GM13976 (cell line): ENCODE results near the gene CSF1R.

Source experiments
- DNase-seq: peaks from one replicate; pipeline ENCODE4 v3.0.0; 2012; ENCODE audit warnings: low spot score
- in situ Hi-C: fragments of 300-500 bp; cut with MboI; formaldehyde crosslinking; loops from one replicate; pipeline ENCODE4 v1.12.0; 2022; ENCODE audit warnings: low sequenced_read_pairs, mixed read lengths, inconsistent platforms; ENCODE audit not compliant: unreplicated experiment
- TF ChIP-seq, protein P1 (sequence below): IDR thresholded peaks from 2 replicates; pipeline ENCODE4 v1.5.1; 2012; ENCODE audit warnings: borderline replicate concordance, mild to moderate bottlenecking; ENCODE audit not compliant: insufficient read depth; ENCODE audit errors: extremely low read depth, missing control alignments, control extremely low read depth

The CSF1R gene

DNA sequence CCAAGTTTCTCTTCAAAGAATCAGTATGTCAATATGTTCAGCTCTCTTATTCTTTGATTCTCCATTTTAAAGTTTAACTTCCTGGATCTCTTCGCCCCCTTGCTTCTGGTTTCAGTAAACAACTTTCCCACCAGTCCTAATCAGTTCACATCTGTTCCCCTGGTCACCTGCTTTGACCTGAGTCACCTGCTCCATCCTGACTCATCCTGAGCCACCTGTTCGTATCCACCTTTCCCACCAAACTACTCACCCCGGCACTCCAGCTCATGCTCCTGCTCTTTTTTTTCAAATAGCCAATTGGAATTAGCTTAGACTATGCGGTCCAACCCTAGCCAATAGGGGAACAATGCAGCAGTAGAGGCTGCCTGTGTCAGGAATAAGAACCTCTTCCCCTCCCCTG is 23.6 kb upstream of the CSF1R start:
- in situ Hi-C loops = no loop called here
- TF ChIP-seq, protein P1, sequence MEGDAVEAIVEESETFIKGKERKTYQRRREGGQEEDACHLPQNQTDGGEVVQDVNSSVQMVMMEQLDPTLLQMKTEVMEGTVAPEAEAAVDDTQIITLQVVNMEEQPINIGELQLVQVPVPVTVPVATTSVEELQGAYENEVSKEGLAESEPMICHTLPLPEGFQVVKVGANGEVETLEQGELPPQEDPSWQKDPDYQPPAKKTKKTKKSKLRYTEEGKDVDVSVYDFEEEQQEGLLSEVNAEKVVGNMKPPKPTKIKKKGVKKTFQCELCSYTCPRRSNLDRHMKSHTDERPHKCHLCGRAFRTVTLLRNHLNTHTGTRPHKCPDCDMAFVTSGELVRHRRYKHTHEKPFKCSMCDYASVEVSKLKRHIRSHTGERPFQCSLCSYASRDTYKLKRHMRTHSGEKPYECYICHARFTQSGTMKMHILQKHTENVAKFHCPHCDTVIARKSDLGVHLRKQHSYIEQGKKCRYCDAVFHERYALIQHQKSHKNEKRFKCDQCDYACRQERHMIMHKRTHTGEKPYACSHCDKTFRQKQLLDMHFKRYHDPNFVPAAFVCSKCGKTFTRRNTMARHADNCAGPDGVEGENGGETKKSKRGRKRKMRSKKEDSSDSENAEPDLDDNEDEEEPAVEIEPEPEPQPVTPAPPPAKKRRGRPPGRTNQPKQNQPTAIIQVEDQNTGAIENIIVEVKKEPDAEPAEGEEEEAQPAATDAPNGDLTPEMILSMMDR = no peak
- no peak for DNase-seq

DNA sequence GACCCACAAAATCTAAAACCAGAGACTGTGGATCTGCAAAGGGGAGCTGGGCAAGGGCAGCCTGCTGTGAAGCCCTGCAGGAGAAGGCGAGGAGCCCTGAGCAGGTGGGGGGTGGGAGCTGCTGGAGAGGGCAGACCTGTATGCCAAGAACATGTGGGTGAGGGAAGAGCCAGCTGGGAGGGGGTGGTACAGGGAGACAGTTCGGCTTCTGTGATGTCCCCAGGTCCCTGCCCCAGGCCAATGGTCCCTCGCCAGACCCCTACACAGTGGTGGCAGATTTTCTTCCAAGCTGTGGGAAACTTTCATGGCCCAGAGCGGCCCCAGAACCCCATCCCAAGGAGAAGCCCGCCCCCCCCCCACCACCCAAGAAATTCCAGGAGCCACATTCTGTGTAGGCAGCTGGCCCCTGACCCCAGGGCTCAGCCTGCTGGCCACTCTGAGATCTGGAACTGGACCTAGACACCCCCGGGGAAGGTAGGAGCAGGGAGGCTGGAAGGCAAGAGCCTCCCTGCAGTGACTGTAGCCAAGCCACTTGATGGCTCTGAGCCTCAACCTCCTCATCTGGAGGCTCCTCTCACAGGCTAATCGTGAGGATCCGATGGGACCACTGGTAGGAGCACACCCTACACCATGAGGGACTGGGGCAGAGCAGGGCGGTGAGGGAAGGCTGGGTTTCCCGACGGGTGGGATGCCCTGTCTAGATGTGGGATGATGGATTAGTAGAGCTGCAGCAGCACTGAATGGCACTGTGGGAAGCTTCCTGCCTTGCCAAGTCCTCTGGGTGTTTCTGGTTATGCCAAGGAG is 22.6 kb upstream of the CSF1R start:
- DNase-seq = no peak
- in situ Hi-C loops = no loop called here
- TF ChIP-seq, protein P1 = no peak

DNA sequence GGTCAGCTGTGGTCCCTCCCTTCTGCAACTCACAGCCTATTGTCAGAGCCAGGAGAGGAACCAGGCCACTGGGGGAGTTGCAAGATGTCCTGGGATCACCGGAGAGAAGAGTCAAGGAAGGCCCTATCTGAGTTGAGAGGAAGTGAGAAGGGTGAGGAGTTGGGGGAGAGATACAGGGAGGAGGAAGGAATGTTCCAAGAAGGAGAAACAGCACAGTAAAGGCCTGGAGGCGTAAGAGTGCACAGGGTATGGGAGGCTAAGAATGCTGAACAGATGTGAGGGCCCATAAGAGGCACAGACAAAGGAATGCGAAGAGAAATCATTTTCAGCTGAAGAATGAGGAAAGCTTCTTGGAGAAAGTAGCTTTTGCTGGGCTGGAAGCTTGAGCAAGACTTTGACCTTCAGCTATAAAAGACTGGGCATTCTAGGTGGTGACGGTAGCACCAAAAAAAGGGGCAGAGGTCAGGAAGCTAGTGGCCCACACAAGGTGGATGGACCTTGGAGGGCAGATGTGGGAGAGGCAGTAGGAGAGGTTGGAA is 21.6 kb upstream of the CSF1R start:
- in situ Hi-C loops = no loop called here
- DNase-seq = peak; percentile 9
- TF ChIP-seq, protein P1 = no peak

DNA sequence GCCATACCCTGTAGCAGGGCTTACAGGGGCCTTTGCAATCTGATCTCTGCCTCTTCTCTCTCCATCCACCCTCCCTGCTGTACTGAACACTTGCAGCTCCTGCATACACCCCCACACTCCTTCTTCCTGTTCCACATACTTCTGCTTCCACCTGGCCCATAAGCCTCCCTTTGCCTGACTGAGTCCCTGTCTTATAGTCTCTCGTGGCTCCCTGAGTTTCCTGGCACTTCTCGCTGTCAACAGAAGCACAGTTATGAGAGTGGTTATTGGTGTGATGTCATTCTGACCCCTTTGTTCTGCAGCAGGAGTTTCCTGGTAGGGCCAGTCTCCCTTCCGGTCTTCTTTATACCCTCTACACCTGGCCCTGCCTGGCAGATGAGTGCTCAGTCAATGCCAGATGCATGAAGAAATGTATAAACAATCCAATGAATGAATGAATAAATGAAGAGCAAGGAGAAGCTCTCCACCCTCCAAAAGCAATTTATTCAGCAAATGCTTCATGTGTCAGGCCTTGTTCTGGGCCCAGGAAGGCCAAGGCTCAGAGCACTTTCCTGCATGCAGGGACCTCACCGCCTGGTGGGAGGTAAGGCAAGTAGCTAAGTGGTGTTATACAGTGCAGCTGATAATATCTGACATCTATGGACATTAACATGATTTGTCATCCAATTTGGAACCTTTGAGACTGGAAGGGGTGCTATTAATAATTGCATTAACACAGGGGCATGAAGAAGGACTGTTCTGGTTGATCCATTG is 20.5 kb upstream of the CSF1R start:
- in situ Hi-C loops = no loop called here
- TF ChIP-seq, protein P1 = no peak
- DNase-seq = peak; percentile 9

DNA sequence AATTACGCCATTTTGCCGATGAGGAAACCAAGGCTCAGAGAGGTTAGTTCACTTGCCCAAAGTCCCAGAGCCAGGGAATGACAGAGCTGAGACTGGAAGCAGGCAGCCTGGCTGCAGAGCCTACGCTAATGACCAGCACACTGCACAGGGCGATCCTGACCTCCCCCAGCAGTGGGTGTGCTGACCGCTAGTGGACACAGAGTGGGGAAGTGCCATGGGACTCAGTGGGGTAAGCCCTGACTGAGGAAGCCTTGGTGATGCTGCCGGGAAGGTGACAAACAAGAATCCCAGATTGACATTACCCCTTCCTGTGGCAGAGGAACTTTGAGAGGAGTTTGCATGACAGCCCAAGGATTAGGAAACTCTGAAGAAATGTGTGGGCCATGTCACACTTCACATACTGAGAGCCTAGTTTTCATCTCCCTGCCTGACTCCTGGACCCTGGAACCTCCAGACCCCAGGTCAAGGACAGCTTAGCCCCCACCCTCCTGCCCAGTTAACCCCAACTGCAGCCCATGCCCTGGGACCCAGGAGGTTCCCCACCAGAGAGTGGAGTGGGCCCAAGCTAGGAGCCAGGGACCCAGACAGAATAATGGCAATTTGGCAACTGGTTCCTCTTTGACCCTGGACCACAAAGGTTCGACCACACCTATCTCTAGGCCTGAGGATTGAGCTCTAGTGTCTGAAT is 19.7 kb upstream of the CSF1R start:
- TF ChIP-seq, protein P1 = no peak
- DNase-seq = no peak
- in situ Hi-C loops = no loop called here

DNA sequence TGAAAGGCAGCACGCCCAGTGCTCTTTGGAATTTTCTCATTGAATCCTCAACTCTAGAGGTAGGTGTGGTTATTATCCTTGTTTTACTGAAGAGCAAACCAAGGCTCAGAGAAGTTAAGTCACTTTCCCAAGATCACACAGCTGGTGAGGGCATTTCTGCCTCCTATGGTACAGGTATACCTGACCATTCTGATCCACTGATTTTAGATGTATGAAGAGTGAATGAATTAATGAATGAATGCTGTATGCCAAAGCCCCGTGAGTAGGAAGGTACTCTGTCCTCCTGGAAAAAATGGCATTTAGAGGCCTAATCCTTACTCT is 18.2 kb upstream of the CSF1R start:
- TF ChIP-seq, protein P1 = no peak
- in situ Hi-C loops = no loop called here
- DNase-seq = no peak
